ENCODE results near the gene TUSC2. TPM values are rescaled to one million over a fixed set of nuclear protein-coding genes. Genes with fewer than 3 reads are reported as not detected.

TUSC2 gene
- total RNA-seq, 1 experiment from 2014 or later: 33.5 TPM

DNA sequence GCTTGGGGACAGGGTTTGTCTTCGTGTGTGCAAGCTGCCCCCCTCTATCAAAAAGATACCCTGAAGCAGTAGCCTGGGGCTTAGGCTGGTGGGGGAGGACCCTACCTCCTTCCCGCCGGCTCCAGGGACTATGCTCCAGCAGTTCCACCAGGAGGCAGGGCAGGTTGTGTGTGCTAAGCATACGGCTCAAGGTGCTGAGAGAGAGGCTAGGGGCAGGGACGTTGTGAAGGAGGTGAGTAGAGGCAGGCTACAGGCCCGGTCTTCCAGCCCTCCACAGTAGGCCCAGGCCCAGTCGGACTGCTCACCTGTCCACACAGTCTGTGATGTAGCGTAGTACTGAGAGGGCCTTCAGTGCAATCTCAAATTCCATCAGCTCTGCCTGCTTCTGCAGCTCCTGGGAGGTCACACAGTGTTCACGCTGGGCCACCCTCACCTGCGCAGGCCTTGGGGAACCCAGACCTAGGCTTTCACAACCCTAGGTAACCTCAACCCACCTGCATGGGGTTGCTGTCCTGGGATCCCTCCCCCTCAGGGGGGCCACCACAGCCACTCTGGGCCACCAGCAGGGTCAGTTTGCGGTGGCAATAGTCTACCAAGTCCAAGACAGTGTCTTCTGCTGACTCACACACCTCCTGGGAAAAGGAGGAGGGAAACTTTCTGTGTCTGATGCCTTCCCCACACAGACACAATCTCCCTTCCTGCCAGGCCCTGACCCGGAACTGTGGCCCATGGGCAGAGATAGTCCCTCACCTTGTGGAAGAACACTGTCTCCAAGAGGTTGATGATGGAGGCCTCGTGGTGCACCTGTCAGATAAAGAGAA is 15.0 kb upstream of the TUSC2 start:
- Histone ChIP-seq H4K91ac (ENCODE audit: insufficient read length, low read depth, low read length) (no peak overlapping the region), H3K79me2 (ENCODE audit: insufficient read depth, low read length) (no peaks in the 10 kb centered on the region), H3K18ac (ENCODE audit: insufficient read length, low read depth, low read length) (no peak overlapping the region), H3K27me3 (ENCODE audit: insufficient read depth, low read length) (peaks cover 19% of the 10 kb centered on the region; the same call in 1 of the 2 replicates), H3K56ac (ENCODE audit: insufficient read length, low read depth, low read length) (no peak overlapping the region), H3K79me1 (ENCODE audit: insufficient read depth, low read depth, low read length, poor library complexity, severe bottlenecking) (no peaks in the 10 kb centered on the region), H3K23me2 (ENCODE audit: insufficient read length, low read depth, low read length, poor library complexity, severe bottlenecking) (peaks cover 15% of the 10 kb centered on the region), H3K9me3 (ENCODE audit: control insufficient read depth, low read depth, low read length) (no peaks in the 10 kb centered on the region), H4K20me1 (ENCODE audit: control insufficient read depth, insufficient read depth, insufficient read length) (no peaks in the 10 kb centered on the region), H4K5ac (ENCODE audit: insufficient read length, low read depth, low read length) (no peak overlapping the region), H2BK15ac (ENCODE audit: low read depth, low read length) (no peak overlapping the region), H3K23ac (ENCODE audit: insufficient read length, low read depth, low read length) (no peak overlapping the region), H3K4ac (ENCODE audit: low read depth, low read length) (no peak overlapping the region), H3K4me2 (ENCODE audit: insufficient read depth, insufficient read length, low read length) (no peak overlapping the region), H3K4me1 (ENCODE audit: insufficient read depth, low read length) (no peaks in the 10 kb centered on the region; the same call in 1 of the 2 replicates), H2AK5ac (ENCODE audit: insufficient read length, low read length) (no peak overlapping the region), H4K8ac (replicated peaks; ENCODE audit: insufficient read length, low read depth, low read length) (no peak overlapping the region), H2BK5ac (ENCODE audit: insufficient read length, low read length) (no peak overlapping the region), H2BK120ac (ENCODE audit: low read depth, low read length, poor library complexity, severe bottlenecking) (no peak overlapping the region), H2BK20ac (ENCODE audit: low read depth, low read length, poor library complexity, severe bottlenecking) (no peak overlapping the region), H3K9ac (ENCODE audit: extremely low read depth, insufficient read length, low read length) (no peak overlapping the region), H2AFZ (ENCODE audit: low read length) (no peak overlapping the region), H3K27ac (ENCODE audit: insufficient read length, low read depth, low read length) (no peak overlapping the region), H3T11ph (ENCODE audit: low read length) (no peak overlapping the region), H2BK12ac (ENCODE audit: insufficient read length, low read depth, low read length) (no peak overlapping the region), H3K14ac (ENCODE audit: insufficient read depth, low read length) (no peak overlapping the region)
- TF ChIP-seq, protein P1, sequence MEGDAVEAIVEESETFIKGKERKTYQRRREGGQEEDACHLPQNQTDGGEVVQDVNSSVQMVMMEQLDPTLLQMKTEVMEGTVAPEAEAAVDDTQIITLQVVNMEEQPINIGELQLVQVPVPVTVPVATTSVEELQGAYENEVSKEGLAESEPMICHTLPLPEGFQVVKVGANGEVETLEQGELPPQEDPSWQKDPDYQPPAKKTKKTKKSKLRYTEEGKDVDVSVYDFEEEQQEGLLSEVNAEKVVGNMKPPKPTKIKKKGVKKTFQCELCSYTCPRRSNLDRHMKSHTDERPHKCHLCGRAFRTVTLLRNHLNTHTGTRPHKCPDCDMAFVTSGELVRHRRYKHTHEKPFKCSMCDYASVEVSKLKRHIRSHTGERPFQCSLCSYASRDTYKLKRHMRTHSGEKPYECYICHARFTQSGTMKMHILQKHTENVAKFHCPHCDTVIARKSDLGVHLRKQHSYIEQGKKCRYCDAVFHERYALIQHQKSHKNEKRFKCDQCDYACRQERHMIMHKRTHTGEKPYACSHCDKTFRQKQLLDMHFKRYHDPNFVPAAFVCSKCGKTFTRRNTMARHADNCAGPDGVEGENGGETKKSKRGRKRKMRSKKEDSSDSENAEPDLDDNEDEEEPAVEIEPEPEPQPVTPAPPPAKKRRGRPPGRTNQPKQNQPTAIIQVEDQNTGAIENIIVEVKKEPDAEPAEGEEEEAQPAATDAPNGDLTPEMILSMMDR (conservative IDR thresholded peaks at IDR 0.05): peak; percentile 54
- DNase-seq: peak; percentile 76
- WGBS (ENCODE audit: extremely low coverage, insufficient read length, low lambda C conversion rate): no CpG with 5 or more reads among the region's 13 CpGs
- H3K9me3 Mint-ChIP-seq: no peaks in the 10 kb centered on the region; a peak in 1 of 5 replicates
- H3K4me1 Mint-ChIP-seq: peaks cover 19 to 27% of the 10 kb centered on the region in 2 experiments
- peaks cover 0 to 7% (median 0%) of the 10 kb centered on the region in 3 experiments; a peak in 5 of 7 replicates for H3K36me3 Mint-ChIP-seq (ENCODE audit: insufficient read depth in 1 of 3, low read depth in 3 of 3)
- peaks cover 78% of the 10 kb centered on the region for H3K27me3 Mint-ChIP-seq (ENCODE audit: low read depth)
- no peak overlapping the region; a peak in 1 of 7 replicates for H3K27ac Mint-ChIP-seq
- H3K4me3 Mint-ChIP-seq: no peak overlapping the region

Measured in H9 (cell line).